Left hindlimb (tissue), 1 donor: Measurements from ENCODE around the gene LMTK2.

Experiments used
- DNase-seq: peaks from one replicate; pipeline ENCODE4 v3.0.0-alpha.2; 2018

The LMTK2 gene

DNA sequence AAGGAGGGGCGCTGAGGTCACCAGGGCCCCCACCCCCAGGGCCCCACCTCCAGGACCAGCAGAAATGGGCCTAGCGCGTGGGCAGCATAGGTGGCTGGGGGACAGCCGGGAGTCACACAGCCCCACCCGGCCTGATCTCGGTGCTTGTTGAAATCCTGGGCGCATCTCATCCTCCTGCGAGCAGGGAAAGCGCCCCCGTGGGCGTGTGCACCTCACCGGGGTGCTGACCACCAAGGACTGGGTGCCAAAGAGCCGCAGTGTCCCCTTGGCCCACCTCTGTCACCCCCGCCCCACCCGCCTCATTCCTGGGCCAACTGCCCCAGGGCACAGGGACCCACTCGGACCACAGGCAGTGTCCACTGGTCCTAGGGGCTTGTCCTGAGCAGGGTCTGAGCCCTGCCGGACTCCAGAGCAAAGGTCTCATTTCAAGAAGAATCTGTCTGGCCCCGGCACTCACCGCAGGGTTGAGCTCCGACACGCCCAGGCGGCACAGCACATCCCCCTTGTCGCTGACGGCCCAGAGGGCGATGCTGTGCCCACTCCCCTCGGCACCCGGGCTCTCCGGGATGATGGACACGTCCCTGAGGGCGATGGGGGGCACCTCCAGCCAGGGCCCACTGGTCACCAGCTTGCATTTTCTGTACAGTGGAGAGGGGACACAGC, 116.0 kb downstream of the LMTK2 start:
- DNase-seq: peak; percentile 28

DNA sequence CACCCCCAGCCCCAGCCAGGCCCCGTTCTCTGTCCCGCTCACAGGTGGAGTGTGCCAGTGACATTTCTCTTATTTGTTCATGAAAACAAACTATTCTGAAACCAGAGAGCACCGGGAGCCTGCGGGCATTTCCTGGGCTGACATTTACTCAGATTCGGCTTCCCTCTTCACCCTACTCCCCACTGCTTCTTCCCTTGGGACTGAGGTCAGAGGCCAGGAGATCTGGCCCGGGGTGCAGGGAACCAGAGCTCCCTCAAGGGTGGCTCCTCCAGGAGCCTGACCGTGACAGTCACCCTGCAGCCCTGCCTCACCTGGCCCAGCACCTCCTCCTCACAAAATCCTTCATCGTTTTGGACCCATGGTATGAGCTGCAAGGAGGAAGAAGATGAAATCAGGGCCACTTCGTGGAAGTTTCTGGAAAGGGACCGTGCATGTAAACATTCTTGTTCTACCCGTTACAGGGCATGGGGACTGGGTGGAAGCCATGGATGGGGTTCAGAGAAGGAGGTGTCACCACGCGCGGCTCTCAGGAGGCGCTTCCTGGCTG, 116.8 kb downstream of the LMTK2 start:
- DNase-seq: peak; percentile 23

DNA sequence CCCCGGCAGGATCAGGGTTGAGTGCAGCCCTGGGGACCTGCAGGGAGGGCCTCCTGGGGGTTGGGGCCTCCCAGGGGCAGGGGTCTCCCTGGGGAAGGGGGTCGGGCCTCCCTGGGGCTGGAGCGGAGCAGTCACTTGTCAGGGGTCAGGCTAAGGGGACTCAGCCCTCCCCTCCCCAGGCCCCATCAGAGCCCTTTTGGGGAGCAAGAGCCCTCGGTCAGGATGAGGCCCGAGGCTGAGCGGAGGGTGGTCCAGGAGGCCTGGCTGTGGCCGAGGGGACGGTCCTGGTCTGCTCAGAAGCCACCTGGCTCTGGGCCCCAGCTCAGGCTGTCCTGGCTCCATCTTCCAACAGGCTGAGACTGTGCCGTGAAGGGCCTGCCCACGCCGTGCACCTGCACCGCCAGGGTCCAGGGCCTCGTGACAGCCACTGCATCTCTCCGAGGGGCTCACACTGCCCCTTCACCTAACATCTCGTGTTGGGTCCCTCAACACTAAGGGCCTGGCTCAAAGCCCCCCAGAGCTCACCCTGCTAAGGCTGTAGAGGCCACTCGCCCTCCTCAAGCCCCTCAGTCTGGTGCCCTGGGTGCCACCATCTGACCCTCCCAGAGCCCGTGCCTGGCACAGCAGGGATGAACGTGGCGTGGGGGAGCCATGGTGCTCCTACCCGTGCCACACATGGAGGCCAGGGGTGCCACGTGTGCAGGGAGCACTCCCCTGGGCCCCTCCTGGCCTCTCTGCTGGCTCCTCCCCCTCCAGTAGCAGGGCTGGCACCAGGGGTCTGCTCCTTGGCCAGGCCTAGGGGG, 117.4 kb downstream of the LMTK2 start:
- DNase-seq: peak; percentile 13

DNA sequence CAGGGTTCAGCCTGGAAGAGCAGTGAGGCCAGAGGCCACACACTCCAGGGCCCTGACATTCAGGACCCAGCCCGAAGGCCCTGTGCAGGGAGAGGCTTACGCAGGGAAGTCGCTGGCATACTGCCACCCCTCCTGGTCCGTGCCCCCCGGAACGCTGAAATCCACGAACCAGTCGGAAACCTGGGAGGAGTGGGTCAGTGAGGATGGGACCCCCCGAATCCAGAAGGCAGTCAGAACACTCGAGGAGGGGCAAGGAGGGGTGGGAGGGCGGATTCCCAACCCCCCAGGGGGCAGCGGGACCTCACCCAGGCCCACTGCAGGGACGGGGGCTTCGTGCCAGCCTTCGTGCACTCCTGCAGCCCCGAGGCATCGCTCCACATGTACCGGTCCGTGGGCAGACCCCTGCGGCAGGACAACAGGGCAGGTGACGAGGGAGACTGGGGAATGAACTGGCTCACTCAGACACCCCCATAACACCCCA, 118.1 kb downstream of the LMTK2 start:
- DNase-seq: peak; percentile 20

DNA sequence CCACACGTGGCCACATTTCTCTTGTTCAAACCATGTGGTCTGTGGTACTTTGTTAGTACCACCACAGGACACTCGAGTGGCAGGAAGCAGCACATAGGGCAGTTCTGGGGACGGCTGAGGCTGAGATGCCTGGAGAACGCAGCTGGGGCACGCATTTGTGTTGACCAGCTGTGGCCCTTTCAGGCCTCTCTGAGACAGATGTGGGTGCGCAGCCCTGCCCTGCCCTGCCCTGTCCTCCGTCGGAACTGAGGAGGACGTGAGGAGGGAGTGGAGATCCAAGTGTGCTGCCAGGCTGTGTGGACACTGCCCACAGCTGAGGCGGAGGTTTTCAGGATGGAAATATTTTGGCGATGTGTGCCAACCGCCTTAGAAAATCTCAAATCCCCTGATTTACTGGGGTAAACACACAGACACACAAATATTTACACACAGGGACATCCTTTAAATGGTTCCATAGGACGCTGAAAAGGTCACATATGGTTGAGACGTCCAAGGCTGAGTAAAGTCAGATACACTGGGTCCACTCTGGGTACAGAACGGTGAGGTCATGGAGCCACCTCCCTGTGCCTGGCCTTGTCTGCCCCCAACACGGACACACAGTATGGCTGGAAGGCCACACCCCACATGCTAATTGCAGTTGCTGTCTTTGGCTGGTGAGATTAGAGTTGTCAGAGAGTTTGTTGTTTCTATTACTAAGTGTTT, 119.4 kb downstream of the LMTK2 start:
- peak; percentile 8 for DNase-seq

DNA sequence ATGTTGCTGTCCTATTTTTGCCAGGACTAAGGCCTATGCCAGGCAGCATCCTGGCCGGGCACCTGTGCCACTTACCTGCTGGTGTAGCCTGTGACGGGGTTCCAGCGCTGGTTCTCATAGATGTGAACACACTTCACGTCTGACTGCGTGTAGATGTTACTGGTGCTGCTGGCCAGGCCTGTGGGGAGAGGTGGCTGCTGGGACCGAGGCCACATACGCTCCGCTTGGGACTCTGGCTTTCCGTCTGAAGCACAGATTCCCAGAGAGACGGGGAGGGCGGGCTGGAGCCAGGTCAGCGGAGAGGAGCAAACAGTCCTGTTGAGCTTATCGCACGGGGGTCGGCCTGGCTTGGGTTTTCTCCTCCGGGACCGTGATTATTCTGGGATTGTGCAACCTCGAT, 121.3 kb downstream of the LMTK2 start:
- peak; percentile 22 for DNase-seq

DNA sequence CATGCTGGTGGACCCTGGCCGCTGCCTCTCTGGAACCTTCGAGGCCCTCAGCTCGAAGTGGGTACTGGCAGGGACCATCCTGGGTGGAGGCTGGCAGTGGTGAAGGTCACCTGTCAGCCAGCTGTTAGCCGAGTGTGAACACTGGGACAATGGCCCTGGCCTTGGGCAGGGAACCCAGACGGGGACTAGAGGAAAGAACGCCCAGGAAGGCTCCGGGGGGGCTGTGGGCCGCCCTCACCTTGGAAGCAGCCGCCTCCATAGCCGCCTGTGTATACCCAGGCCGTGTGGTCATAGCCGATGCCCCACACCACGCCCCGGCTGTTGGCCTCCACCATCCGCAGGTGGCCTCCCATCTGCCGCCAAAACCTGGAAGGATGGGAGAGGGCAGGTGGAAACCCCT, 122.1 kb downstream of the LMTK2 start:
- no peak for DNase-seq

DNA sequence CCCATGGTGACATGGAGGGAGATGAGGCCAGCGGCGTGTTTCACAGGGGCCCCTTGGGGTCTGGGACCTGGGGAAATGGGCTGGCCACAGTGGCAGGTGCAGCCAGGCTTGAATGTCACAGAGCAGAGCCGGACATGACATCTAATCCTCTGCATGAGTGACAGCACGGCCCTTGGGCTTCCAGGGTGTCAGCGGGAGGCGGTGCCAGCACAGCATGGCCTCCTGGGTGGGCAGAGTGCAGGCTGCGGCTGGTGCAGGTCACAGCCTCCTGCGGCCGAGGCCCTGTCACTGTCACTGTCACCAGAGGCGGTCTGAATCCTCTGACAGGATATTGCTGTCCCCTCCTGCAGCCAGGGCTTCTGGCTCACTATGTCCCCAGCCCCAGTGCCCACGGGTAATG, 122.8 kb downstream of the LMTK2 start:
- DNase-seq: peak; percentile 22

DNA sequence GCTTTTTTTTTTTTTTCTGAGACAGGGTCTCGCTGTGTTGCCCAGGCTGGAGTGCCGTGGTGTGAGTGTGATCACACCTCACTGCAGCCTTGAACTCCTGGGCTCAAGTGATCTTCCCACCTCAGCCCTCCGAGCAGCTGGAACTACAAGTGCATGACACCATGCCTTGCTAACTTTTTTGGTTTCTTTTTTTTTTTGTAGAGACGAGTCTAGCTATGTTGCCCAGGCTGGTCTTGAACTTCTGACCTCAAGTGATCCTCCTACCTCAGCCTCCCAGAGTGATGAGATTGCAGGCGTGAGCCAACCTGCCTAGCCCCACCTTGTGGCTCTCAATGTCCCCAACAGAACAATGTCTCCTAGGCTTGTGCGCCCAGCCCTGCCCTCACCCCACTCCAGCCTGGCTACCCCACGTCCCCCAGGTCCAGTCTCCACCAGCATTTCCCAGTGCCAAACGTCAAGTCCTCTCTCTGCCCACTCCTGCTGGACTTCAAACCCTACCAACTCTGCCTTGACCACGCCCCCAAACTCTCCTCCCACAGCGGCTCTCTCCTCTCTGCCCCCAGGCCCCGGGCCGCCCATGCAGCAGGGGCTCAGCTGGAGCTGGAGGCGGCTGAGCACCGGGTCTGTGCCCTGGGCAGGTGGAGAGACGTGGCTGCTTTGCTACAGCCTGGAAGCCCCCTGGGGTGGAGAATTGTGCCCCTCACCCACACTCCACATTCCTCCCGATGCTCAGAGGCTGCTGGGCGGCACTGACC, 123.5 kb downstream of the LMTK2 start:
- no peak for DNase-seq

DNA sequence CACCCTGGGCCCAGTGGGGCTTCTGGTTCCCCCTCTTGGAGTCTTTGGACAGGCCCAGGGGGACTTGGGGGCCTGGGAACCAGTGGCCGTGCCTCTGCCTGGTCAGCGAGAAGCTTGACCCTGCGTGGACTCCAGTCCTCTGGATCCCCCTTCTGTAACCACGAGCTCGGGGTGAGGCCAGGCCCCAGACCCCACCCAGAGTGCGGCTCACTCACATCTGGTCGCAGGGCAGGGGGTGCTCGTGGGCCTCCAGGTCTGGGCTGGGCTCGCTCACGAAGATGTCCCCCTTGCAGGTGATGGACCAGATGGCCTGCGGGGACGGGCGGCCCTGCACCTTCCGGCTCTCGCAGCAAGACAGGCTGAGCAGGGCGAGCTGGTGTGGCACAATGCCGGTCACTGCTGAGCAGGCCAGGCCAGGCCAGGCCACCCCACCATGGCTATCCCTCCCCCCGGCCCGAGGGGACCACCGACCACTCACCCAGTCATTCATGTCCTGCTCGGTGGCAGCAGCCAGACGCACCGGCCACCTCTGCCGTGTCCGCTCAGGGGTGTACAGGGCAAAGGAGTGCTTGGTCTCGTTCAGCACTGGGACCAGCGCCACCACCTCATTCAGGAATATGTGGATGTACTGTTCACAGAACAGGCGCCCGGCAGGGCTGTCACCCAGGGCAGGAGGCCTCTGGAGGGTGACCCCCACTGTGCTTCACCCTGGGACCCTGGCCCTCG, 124.2 kb downstream of the LMTK2 start:
- peak; percentile 21 for DNase-seq

DNA sequence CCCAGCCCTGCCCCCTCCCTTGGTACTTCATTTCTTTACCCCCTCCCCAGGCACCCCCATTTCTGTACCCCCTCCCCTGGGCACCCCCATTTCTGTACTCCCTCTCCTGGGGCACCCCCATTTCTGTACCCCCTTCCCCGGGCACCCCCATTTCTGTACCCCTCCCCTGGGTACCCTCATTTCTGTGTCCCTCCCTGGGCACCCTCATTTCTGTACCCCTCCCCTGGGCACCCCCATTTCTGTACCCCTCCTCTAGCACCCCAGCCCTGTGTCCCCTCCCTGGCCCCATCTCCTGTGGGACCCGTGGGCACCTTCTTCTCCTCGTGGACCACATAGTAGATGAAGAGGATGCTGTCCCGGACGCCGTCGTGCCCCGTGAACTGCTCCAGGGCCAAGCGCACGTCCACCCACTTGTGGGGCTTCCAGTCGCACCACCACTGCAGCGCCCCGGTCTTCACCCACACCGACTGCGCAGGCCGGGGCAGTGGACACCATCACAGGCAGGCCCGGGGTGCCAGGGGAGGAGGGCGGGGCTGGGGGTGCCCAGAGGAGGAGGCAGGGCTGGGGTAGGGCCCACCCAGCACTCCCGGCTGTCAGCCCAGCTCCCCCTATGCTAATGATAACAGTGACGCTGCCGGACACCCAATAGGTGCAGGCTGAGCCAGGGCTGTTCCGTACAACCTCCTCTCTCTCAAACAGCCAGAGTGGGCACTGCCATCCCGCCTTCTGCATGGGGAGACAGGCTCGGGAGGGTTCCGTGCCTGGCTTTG, 125.0 kb downstream of the LMTK2 start:
- peak; percentile 18 for DNase-seq

DNA sequence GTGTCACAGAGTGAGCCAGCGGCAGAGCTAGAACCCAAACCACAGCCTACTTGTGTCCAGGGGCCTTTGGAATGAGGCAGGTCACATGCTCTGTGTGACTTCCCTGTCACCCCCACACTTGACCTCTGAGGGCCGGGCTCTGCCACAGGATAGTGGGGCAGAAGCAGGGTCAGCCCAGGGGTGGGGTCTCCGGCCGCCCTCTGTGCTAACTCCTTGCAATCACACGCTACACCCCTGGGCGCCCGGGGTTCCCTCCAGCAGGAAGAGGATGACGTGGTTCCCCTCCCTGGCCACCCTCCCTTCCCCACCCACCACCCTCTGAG, 125.6 kb downstream of the LMTK2 start:
- peak; percentile 26 for DNase-seq

DNA sequence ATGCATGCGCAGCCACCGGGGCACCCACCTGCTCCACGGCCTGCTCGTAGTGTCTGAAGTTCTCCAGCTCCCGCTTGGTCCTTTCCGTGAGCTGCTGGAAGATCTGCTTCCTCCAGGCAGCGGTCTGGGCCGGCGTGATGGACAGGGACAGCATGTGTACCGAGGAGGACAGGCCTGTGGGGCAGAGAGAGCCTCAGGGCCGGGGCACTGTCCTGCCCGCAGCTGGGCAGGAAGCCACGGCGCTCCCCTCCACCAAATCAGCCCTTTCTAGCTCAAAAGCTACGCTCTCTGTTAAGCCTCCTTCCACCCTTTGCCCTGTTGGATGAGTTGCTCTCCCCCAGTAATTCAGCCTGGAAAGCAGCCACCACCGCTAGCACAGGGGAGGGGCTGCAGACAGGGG, 126.1 kb downstream of the LMTK2 start:
- DNase-seq: no peak

DNA sequence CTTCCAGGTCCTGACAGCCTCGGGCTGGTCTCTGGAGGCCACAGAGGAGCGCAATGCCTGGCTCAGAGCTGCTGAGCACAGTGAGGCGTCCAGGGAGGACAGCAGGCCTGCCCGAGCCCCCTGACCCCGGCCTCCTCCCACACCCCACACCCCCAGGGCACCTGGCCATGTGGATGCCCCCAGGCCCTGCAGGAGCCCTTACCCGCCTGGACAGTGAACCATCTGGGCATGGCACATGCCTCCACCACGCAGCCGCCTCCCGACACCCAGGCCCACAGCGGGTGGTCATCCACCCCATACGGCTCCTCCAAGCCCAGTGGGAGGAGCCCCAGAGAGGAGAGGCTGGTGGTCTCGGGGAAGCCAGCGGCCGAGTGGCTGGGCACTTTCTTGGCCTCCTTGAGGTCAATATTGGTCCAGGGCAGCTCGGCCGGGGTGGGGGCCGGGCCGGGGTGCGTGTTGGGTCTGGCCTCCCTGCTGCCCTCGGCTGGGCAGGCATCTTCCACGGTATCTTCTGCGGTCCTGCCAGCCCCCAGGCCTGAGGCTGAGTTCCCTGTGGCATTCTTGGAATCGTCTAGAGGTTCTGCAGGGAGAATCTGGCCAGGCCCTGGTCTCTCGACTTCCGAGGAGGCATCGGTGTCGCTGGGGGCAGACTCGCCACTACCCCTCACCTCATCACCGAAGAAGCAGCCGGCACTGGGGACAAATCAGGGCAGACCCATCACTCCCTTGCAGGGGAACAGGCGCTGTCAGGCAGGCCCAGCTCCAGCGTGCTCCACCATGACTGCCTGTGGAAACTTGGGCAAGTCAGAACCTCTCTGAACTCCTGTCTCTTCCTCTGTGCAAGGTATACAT, 126.8 kb downstream of the LMTK2 start:
- DNase-seq: peak; percentile 17

DNA sequence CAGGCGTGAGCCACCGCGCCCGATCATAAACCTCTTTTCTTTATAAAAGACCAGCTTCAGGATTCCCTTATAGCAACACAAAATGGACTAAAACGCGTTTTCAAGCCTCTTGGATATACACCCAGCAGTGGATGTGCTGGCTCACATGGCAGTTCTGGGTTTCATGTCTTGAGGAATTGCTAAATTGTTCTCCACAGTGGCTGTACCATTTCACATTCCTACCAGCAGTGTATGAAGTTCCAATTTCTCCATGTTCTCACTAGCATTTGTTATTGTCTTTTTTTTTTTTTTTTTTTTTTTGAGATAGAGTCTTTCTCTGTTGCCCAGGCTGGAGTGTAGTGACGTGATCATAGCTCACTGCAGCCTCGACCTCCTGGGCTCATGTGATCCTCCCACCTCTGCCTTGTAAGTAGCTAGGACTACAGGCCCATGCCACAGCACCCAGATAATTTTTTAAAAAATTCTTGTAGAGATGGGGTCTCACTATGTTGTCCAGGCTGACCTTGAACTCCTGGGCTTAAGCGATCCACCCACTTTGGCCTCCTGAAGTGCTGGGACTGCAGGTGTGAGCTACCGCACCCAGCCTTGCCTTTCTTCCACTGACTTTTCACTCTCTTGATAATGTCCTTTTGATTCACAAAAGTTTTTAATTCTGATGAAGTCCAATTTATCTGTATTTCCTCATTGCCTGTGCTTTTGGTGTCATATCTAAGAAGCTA, 127.9 kb downstream of the LMTK2 start:
- DNase-seq: peak; percentile 8

DNA sequence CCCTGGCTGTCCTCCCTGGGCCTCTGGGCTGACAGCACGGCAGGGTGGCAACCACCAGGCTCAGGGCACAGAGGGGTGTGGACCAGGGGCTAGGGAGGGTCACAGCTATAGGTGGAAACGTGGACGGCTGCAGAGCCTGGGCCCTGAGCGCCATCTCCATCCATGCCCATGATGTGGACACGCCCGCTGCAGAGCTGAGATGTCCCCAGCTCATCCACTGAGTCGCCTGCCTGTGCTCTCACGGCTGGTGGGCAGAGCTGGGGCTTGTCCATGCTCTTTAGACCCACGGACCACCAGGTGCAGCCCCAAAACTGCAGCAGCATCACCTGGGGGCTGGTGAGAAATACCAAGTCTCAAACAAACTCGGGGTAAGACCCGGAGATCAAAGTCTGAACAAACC, 129.2 kb downstream of the LMTK2 start:
- DNase-seq: peak; percentile 13

DNA sequence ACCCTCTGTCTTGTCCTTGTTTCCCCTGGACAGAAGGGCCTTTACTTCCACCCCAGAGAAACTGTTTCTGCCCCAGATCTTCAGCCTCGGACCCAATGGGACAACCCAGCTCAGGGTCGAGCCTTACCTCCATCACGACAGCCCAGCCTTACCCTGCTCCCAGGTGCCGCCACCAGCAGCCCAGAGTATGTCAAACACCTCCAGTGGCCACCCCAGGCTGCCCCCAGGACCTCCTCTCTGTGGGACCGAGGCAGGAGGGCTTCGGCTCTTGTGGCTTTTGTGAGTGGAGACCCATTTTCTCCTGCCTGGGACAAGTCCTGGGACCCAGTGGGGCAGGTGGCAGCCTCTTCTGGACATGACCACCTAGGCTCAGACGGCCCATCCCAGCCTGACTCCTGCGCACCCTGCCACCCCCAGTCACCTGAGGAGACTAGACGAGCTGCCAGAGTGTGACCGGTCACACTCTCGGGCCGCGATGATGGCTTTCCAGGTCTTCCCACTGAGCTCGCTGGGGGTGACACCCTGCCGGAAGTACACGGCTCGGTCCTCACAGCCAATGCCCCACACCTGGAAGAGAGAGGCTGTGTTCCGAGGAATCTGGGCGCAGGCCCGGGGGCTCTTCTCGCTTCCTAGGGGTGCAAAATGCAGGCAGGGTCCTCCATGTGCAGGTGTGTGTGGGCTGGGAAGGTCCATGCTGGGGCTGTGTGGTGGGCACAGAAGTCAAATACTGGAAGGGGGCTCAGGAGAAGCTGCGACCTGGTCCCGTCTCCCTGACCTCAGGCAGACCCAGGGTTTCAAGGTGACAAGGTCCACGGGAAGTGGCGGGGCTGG, 129.9 kb downstream of the LMTK2 start:
- peak; percentile 6 for DNase-seq

DNA sequence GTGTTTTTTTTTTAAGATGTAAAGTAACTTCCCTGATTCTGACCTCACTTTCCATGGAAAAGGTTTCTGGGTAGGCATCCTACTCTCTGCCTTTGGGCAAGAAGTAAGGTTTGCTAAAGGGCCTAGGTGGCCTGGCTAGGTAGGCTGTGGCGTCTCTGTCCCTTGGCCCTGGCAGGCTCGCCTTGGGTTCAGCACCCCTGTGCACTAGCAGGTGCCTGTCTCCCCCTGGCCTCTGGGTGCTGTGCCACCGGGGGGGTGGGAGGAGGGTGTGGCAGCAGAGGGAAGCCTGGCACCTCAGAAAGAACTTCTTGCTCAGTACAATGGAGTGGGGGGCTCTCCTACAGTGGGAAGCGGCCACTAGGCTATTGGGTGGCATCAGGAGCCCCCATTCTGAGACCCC, 131.4 kb downstream of the LMTK2 start:
- DNase-seq: peak; percentile 11

DNA sequence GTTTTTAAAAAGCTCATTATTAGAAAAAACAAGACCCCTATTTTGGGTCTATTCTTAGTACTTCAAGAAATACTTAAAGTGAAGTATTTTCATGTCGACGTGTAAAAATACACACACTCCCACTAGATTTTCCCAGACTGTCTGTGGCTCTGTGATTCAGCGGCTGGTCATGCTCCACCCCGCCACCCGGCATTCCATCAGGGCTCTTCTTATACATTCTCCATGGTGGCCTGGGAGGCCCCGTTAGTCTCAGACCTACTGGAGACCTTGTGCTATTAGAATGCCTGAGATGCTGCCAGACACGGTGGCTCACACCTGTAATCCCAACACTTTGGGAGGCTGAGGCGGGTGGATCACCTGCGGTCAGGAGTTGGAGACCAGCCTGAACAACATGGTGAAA, 132.3 kb downstream of the LMTK2 start:
- no peak for DNase-seq
